KMS-11 (cell line): Measurements from ENCODE around the gene CCBE1.

ENCODE experiments used
- H2AFZ ChIP-seq: fragments of 200-600 bp; sonication (generic); 2 replicates; pipeline ENCODE4 v1.6.1; 2016; ENCODE audit warnings: antibody characterized with exemption, mixed run types, low read depth
- H3K27ac ChIP-seq: fragments of 200-600 bp; sonication (generic); 2 replicates; pipeline ENCODE4 v1.6.1; 2016; ENCODE audit warnings: mild to moderate bottlenecking, mixed run types
- H3K27me3 ChIP-seq: fragments of 200-600 bp; sonication (generic); 2 replicates; pipeline ENCODE4 v1.6.1; 2017; ENCODE audit warnings: mild to moderate bottlenecking, low read depth, mixed run types, moderate library complexity; ENCODE audit not compliant: insufficient read depth
- H3K36me3 ChIP-seq: fragments of 200-600 bp; sonication (generic); 2 replicates; pipeline ENCODE4 v1.6.1; 2017; ENCODE audit warnings: mild to moderate bottlenecking, mixed run types; ENCODE audit not compliant: insufficient read depth
- H3K4me1 ChIP-seq: fragments of 200-600 bp; sonication (generic); 2 replicates; pipeline ENCODE4 v1.6.1; 2016; ENCODE audit warnings: mild to moderate bottlenecking, low read depth, mixed run types; ENCODE audit not compliant: poor library complexity, severe bottlenecking
- H3K4me2 ChIP-seq: fragments of 200-600 bp; sonication (generic); 2 replicates; pipeline ENCODE4 v1.7.0; 2016; ENCODE audit warnings: mild to moderate bottlenecking, mixed run types
- H3K4me3 ChIP-seq: fragments of 200-600 bp; sonication (generic); IDR thresholded peaks from 2 replicates; pipeline ENCODE4 v1.6.1; 2017; ENCODE audit warnings: low read depth, low read length, mixed read lengths; ENCODE audit not compliant: insufficient read depth
- H3K79me2 ChIP-seq: fragments of 200-600 bp; sonication (generic); 2 replicates; pipeline ENCODE4 v1.6.1; 2016; ENCODE audit warnings: low read depth, mixed run types; ENCODE audit not compliant: insufficient read depth
- H3K9ac ChIP-seq: fragments of 200-600 bp; sonication (generic); 2 replicates; pipeline ENCODE4 v1.6.1; 2016; ENCODE audit warnings: mild to moderate bottlenecking, mixed run types
- H4K20me1 ChIP-seq: fragments of 200-600 bp; sonication (generic); 2 replicates; pipeline ENCODE4 v1.6.1; 2016; ENCODE audit warnings: mild to moderate bottlenecking, mixed run types; ENCODE audit not compliant: insufficient read depth
- TF ChIP-seq, protein P1 (sequence below): fragments of 200-600 bp; sonication (generic); conservative IDR thresholded peaks from 2 replicates; pipeline ENCODE4 v1.6.1; 2017; ENCODE audit warnings: low read depth, mild to moderate bottlenecking, antibody characterized with exemption, low read length, moderate library complexity, mixed read lengths

The CCBE1 gene

GRCh38 chr18:59628995-59629394 lies 68.2 kb downstream of the CCBE1 start:
- Histone ChIP-seq H3K79me2 (no peaks in the 10 kb centered on the region), H4K20me1 (no peaks in the 10 kb centered on the region), H3K27me3 (no peaks in the 10 kb centered on the region), H3K4me1 (no peaks in the 10 kb centered on the region), H3K4me2 (no peak overlapping the region), H3K4me3 (no peak overlapping the region), H3K27ac (no peak overlapping the region), H3K36me3 (no peaks in the 10 kb centered on the region), H2AFZ (no peak overlapping the region), H3K9ac (no peak overlapping the region)
- TF ChIP-seq, protein P1, sequence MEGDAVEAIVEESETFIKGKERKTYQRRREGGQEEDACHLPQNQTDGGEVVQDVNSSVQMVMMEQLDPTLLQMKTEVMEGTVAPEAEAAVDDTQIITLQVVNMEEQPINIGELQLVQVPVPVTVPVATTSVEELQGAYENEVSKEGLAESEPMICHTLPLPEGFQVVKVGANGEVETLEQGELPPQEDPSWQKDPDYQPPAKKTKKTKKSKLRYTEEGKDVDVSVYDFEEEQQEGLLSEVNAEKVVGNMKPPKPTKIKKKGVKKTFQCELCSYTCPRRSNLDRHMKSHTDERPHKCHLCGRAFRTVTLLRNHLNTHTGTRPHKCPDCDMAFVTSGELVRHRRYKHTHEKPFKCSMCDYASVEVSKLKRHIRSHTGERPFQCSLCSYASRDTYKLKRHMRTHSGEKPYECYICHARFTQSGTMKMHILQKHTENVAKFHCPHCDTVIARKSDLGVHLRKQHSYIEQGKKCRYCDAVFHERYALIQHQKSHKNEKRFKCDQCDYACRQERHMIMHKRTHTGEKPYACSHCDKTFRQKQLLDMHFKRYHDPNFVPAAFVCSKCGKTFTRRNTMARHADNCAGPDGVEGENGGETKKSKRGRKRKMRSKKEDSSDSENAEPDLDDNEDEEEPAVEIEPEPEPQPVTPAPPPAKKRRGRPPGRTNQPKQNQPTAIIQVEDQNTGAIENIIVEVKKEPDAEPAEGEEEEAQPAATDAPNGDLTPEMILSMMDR: no peak

DNA sequence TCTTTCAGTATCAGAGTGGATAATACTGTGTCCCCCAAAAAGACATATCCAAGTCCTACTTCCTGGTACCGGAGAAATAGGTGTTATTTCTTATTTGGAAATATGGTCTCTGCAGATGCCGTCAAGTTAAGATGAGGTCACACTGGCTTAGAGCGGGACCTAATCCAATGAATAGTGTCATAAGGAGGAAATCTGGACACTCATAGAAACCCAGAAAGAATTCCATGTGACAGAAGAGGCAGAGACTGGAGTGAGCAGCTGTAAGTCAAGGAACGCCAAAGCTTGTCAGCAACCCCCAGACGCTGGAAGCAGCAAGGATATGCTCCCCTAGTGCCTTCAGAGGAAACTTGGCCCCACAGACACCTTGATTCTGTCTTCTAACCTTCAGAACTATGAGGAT lies 69.8 kb downstream of the CCBE1 start:
- Histone ChIP-seq H3K27ac (no peak overlapping the region), H3K4me1 (no peaks in the 10 kb centered on the region), H3K9ac (no peak overlapping the region), H3K36me3 (no peaks in the 10 kb centered on the region), H3K79me2 (no peaks in the 10 kb centered on the region), H3K4me3 (no peak overlapping the region), H3K27me3 (no peaks in the 10 kb centered on the region), H3K4me2 (no peak overlapping the region), H4K20me1 (no peaks in the 10 kb centered on the region), H2AFZ (no peak overlapping the region)
- TF ChIP-seq, protein P1: no peak

- no peaks in the 10 kb centered on the region for H3K4me1 ChIP-seq
- no peaks in the 10 kb centered on the region for H3K79me2 ChIP-seq
- no peak overlapping the region for H3K9ac ChIP-seq
- H3K27me3 ChIP-seq: no peaks in the 10 kb centered on the region
- no peak overlapping the region for H3K27ac ChIP-seq
- H2AFZ ChIP-seq: no peak overlapping the region
- TF ChIP-seq, protein P1: no peak
- H3K4me3 ChIP-seq: no peak overlapping the region
- no peak overlapping the region for H3K4me2 ChIP-seq
- H3K36me3 ChIP-seq: no peaks in the 10 kb centered on the region
- H4K20me1 ChIP-seq: no peaks in the 10 kb centered on the region
Observed at GRCh38 chr18:59624369-59624765, 72.9 kb downstream of the CCBE1 start.

GRCh38 chr18:59623456-59624368 lies 73.5 kb downstream of the CCBE1 start:
- no peaks in the 10 kb centered on the region for H3K79me2 ChIP-seq
- H2AFZ ChIP-seq: no peak overlapping the region
- H4K20me1 ChIP-seq: no peaks in the 10 kb centered on the region
- no peak overlapping the region for H3K9ac ChIP-seq
- H3K4me2 ChIP-seq: no peak overlapping the region
- H3K4me3 ChIP-seq: no peak overlapping the region
- H3K4me1 ChIP-seq: no peaks in the 10 kb centered on the region
- H3K36me3 ChIP-seq: no peaks in the 10 kb centered on the region
- no peak overlapping the region for H3K27ac ChIP-seq
- H3K27me3 ChIP-seq: no peaks in the 10 kb centered on the region
- TF ChIP-seq, protein P1: no peak
